HuH-7.5 (cell line): ENCODE measurements around the gene DNAJC12.
"Not testable (repeated sequence)": the region's sequence is repeated elsewhere in the genome, so short reads cannot be mapped to it uniquely, and the experiment has no call there.

Source experiments
- DNase-seq: peaks from one replicate; pipeline ENCODE4 v3.0.0; 2011; ENCODE audit warnings: low spot score

DNAJC12 gene

GRCh38 chr10:67839511-67839910 is 1.5 kb upstream of the DNAJC12 start:
- DNase-seq, result not testable (repeated sequence)

- DNase-seq, result no peak
Measured at GRCh38 chr10:67836972-67837371, 1.0 kb downstream of the DNAJC12 start.

- DNase-seq, result no peak
Measured at GRCh38 chr10:67836488-67836887, 1.5 kb downstream of the DNAJC12 start.

GRCh38 chr10:67835541-67836394 is 2.2 kb downstream of the DNAJC12 start:
- not testable (repeated sequence) for DNase-seq

- DNase-seq, result no peak
Measured at GRCh38 chr10:67834375-67834774, 3.6 kb downstream of the DNAJC12 start.

GRCh38 chr10:67827811-67828210 is 10.2 kb downstream of the DNAJC12 start:
- no peak for DNase-seq

- DNase-seq, result no peak
Measured at GRCh38 chr10:67819768-67820204, 18.2 kb downstream of the DNAJC12 start.

- DNase-seq, result no peak
Measured at GRCh38 chr10:67818323-67818722, 19.7 kb downstream of the DNAJC12 start.

- no peak for DNase-seq
Measured at GRCh38 chr10:67816719-67817118, 21.3 kb downstream of the DNAJC12 start.

- no peak for DNase-seq
Measured at GRCh38 chr10:67815571-67816059, 22.4 kb downstream of the DNAJC12 start.

- no peak for DNase-seq
Measured at GRCh38 chr10:67812007-67812406, 26.0 kb downstream of the DNAJC12 start.

GRCh38 chr10:67809107-67809506 is 28.9 kb downstream of the DNAJC12 start:
- no peak for DNase-seq

- DNase-seq, result no peak
Measured at GRCh38 chr10:67808704-67809103, 29.3 kb downstream of the DNAJC12 start.

- no peak for DNase-seq
Measured at GRCh38 chr10:67807855-67808456, 30.0 kb downstream of the DNAJC12 start.

- DNase-seq, result no peak
Measured at GRCh38 chr10:67804395-67804678, 33.7 kb downstream of the DNAJC12 start.

- peak; percentile 10 for DNase-seq
Measured at GRCh38 chr10:67803588-67804394, 34.2 kb downstream of the DNAJC12 start.

GRCh38 chr10:67802767-67803538 is 35.0 kb downstream of the DNAJC12 start:
- DNase-seq, result no peak

GRCh38 chr10:67801118-67801517 is 36.9 kb downstream of the DNAJC12 start:
- no peak for DNase-seq

- DNase-seq, result no peak
Measured at GRCh38 chr10:67794909-67795460, 43.0 kb downstream of the DNAJC12 start.

- DNase-seq, result no peak
Measured at GRCh38 chr10:67794256-67794655, 43.7 kb downstream of the DNAJC12 start.

- no peak for DNase-seq
Measured at GRCh38 chr10:67793313-67793712, 44.7 kb downstream of the DNAJC12 start.

- no peak for DNase-seq
Measured at GRCh38 chr10:67792653-67793052, 45.3 kb downstream of the DNAJC12 start.
